Measurements from ENCODE around the gene PAK6.

PAK6 gene

GRCh38 chr15:40287968-40288367 lies 49.1 kb downstream of the PAK6 start:
- in situ Hi-C loops (cut with HindIII; ENCODE audit: low sequenced_read_pairs) = no loop called here

- in situ Hi-C loops (cut with HindIII; ENCODE audit: low sequenced_read_pairs) = no loop called here
Observed at GRCh38 chr15:40289140-40289775, 50.4 kb downstream of the PAK6 start.

- in situ Hi-C loops (cut with HindIII; ENCODE audit: low sequenced_read_pairs) = no loop called here
Observed at GRCh38 chr15:40290545-40290917, 51.7 kb downstream of the PAK6 start.

GRCh38 chr15:40290918-40291574 lies 52.2 kb downstream of the PAK6 start:
- in situ Hi-C loops (cut with HindIII; ENCODE audit: low sequenced_read_pairs) = no loop called here

- in situ Hi-C loops (cut with HindIII; ENCODE audit: low sequenced_read_pairs) = no loop called here
Observed at GRCh38 chr15:40292246-40292645, 53.4 kb downstream of the PAK6 start.

GRCh38 chr15:40293006-40293405 lies 54.1 kb downstream of the PAK6 start:
- in situ Hi-C loops (cut with HindIII; ENCODE audit: low sequenced_read_pairs) = no loop called here

- in situ Hi-C loops (cut with HindIII; ENCODE audit: low sequenced_read_pairs) = no loop called here
Observed at GRCh38 chr15:40293905-40294895, 55.3 kb downstream of the PAK6 start.

GRCh38 chr15:40295297-40295696 lies 56.4 kb downstream of the PAK6 start:
- in situ Hi-C loops (cut with HindIII; ENCODE audit: low sequenced_read_pairs) = no loop called here

- in situ Hi-C loops (cut with HindIII; ENCODE audit: low sequenced_read_pairs) = no loop called here
Observed at GRCh38 chr15:40295877-40296560, 57.2 kb downstream of the PAK6 start.

- in situ Hi-C loops (cut with HindIII; ENCODE audit: low sequenced_read_pairs) = no loop called here
Observed at GRCh38 chr15:40296561-40297230, 57.8 kb downstream of the PAK6 start.

GRCh38 chr15:40297356-40297755 lies 58.5 kb downstream of the PAK6 start:
- in situ Hi-C loops (cut with HindIII; ENCODE audit: low sequenced_read_pairs) = no loop called here

- in situ Hi-C loops (cut with HindIII; ENCODE audit: low sequenced_read_pairs) = no loop called here
Observed at GRCh38 chr15:40298216-40298935, 59.5 kb downstream of the PAK6 start.

GRCh38 chr15:40300367-40300766 lies 61.5 kb downstream of the PAK6 start:
- in situ Hi-C loops (cut with HindIII; ENCODE audit: low sequenced_read_pairs) = no loop called here

- in situ Hi-C loops (cut with HindIII; ENCODE audit: low sequenced_read_pairs) = no loop called here
Observed at GRCh38 chr15:40300771-40301170, 61.9 kb downstream of the PAK6 start.

- in situ Hi-C loops (cut with HindIII; ENCODE audit: low sequenced_read_pairs) = no loop called here
Observed at GRCh38 chr15:40301467-40302179, 62.8 kb downstream of the PAK6 start.

- in situ Hi-C loops (cut with HindIII; ENCODE audit: low sequenced_read_pairs) = no loop called here
Observed at GRCh38 chr15:40302288-40302886, 63.5 kb downstream of the PAK6 start.

GRCh38 chr15:40302981-40303380 lies 64.1 kb downstream of the PAK6 start:
- in situ Hi-C loops (cut with HindIII; ENCODE audit: low sequenced_read_pairs) = no loop called here

- in situ Hi-C loops (cut with HindIII; ENCODE audit: low sequenced_read_pairs) = no loop called here
Observed at GRCh38 chr15:40303576-40303975, 64.7 kb downstream of the PAK6 start.

- in situ Hi-C loops (cut with HindIII; ENCODE audit: low sequenced_read_pairs) = loop anchor here (5.0 kb wide), 1 partner anchor 83 kb away; no protein-coding TSS in a partner anchor
Observed at GRCh38 chr15:40305281-40305680, 66.4 kb downstream of the PAK6 start.
